ENCODE data around the gene SIMC1. TPM values are rescaled to one million over a fixed set of nuclear protein-coding genes. Genes with fewer than 3 reads are reported as not detected.

Gene SIMC1
- total and polyA plus RNA-seq, 2 experiments from 2014 or later: 3.5 to 8.6 TPM

- Histone ChIP-seq H3K9ac (no peak overlapping the region), H3K27me3 (replicated peaks; ENCODE audit: insufficient read depth) (no peaks in the 10 kb centered on the region), H4K20me1 (ENCODE audit: insufficient read depth) (no peaks in the 10 kb centered on the region), H3K9me3 (ENCODE audit: low read depth) (no peaks in the 10 kb centered on the region), H3K4me1 (ENCODE audit: insufficient read depth) (no peaks in the 10 kb centered on the region), H3K9me2 (ENCODE audit: insufficient read depth) (no peaks in the 10 kb centered on the region), H3F3A (ENCODE audit: insufficient read depth) (no peaks in the 10 kb centered on the region), H3K36me3 (ENCODE audit: low read depth) (peaks cover 24% of the 10 kb centered on the region; the same call in 1 of the 2 replicates), H3K4me2 (ENCODE audit: unreplicated experiment) (peak overlapping the region; percentile 91), H3K27ac (no peak overlapping the region), H3K79me2 (ENCODE audit: insufficient read depth) (peaks cover 69% of the 10 kb centered on the region), H2AFZ (no peak overlapping the region), H3K4me3 (peak overlapping the region; percentile 96; the same call in 1 of the 2 replicates)
- WGBS, 2 experiments (ENCODE audit: low coverage in 1 of 2, low lambda C conversion rate in 2 of 2, missing lambda C conversion rate in 2 of 2): 66 to 69% methylated on average over 4 of the region's 4 CpGs
- TF ChIP-seq EZH2 (IDR thresholded peaks at IDR 0.05; ENCODE audit: insufficient read depth, poor library complexity, severe bottlenecking) (no peak), EZH2phosphoT487 (IDR thresholded peaks at IDR 0.05; ENCODE audit: insufficient read depth, low read depth) (no peak)
- DNase-seq: peak; percentile 30
- in situ Hi-C loops (cut with MboI): no loop called here
Measured at GRCh38 chr5:176359658-176360057, 121.4 kb downstream of the SIMC1 start.

GRCh38 chr5:176360894-176361436 lies 122.7 kb downstream of the SIMC1 start:
- DNase-seq: peak; percentile 52
- Histone ChIP-seq H3K4me3 (peak overlapping the region; percentile 96), H3K79me2 (ENCODE audit: insufficient read depth) (peaks cover 56% of the 10 kb centered on the region), H4K20me1 (ENCODE audit: insufficient read depth) (no peaks in the 10 kb centered on the region), H3K36me3 (ENCODE audit: low read depth) (peaks cover 23% of the 10 kb centered on the region; the same call in 1 of the 2 replicates), H3K27me3 (replicated peaks; ENCODE audit: insufficient read depth) (no peaks in the 10 kb centered on the region), H3K9me2 (ENCODE audit: insufficient read depth) (no peaks in the 10 kb centered on the region), H3K9ac (peak overlapping the region; percentile 93), H3K4me2 (ENCODE audit: unreplicated experiment) (peak overlapping the region; percentile 91), H3K9me3 (ENCODE audit: low read depth) (no peaks in the 10 kb centered on the region), H3K27ac (peak overlapping the region; percentile 36; the same call in 1 of the 2 replicates), H2AFZ (peak overlapping the region; percentile 93), H3F3A (ENCODE audit: insufficient read depth) (no peaks in the 10 kb centered on the region), H3K4me1 (ENCODE audit: insufficient read depth) (no peaks in the 10 kb centered on the region)
- WGBS, 2 experiments (ENCODE audit: low coverage in 1 of 2, low lambda C conversion rate in 2 of 2, missing lambda C conversion rate in 2 of 2): 3% methylated on average over 27 of the region's 27 CpGs
- in situ Hi-C loops (cut with MboI): no loop called here
- TF ChIP-seq EZH2phosphoT487 (IDR thresholded peaks at IDR 0.05; ENCODE audit: insufficient read depth, low read depth) (no peak), EZH2 (IDR thresholded peaks at IDR 0.05; ENCODE audit: insufficient read depth, poor library complexity, severe bottlenecking) (no peak)

- WGBS, 2 experiments (ENCODE audit: low coverage in 1 of 2, low lambda C conversion rate in 2 of 2, missing lambda C conversion rate in 2 of 2): 2 to 3% methylated on average over 45 to 53 of the region's 56 CpGs
- peak; percentile 94 for DNase-seq
- H2AFZ ChIP-seq: peak within 1 kb of the TSS; percentile 93
- peak within 1 kb of the TSS; percentile 93 for H3K9ac ChIP-seq
- peaks cover 17% of the 10 kb centered on the region; the same call in 1 of the 2 replicates for H3K36me3 ChIP-seq (ENCODE audit: low read depth)
- no peaks in the 10 kb centered on the region for H4K20me1 ChIP-seq (ENCODE audit: insufficient read depth)
- in situ Hi-C loops (cut with MboI): no loop called here
- peak within 1 kb of the TSS; percentile 96 for H3K4me3 ChIP-seq
- no peaks in the 10 kb centered on the region for H3K4me1 ChIP-seq (ENCODE audit: insufficient read depth)
- H3K27me3 ChIP-seq (replicated peaks; ENCODE audit: insufficient read depth): no peaks in the 10 kb centered on the region
- peak within 1 kb of the TSS; percentile 91 for H3K4me2 ChIP-seq (ENCODE audit: unreplicated experiment)
- no peaks in the 10 kb centered on the region for H3F3A ChIP-seq (ENCODE audit: insufficient read depth)
- H3K79me2 ChIP-seq (ENCODE audit: insufficient read depth): peaks cover 54% of the 10 kb centered on the region
- peak within 1 kb of the TSS; percentile 36 for H3K27ac ChIP-seq
- no peaks in the 10 kb centered on the region for H3K9me2 ChIP-seq (ENCODE audit: insufficient read depth)
- H3K9me3 ChIP-seq (ENCODE audit: low read depth): no peaks in the 10 kb centered on the region
- TF ChIP-seq EZH2 (IDR thresholded peaks at IDR 0.05; ENCODE audit: insufficient read depth, poor library complexity, severe bottlenecking) (no peak), EZH2phosphoT487 (IDR thresholded peaks at IDR 0.05; ENCODE audit: insufficient read depth, low read depth) (no peak)
Measured at GRCh38 chr5:176361437-176362232, 123.4 kb downstream of the SIMC1 start, which contains the start of gene KIAA1191. KIAA1191 (minus strand) TSS chr5:176361764; CDS start chr5:176359508, 2,256 bp downstream.

- peaks cover 16% of the 10 kb centered on the region; the same call in 1 of the 2 replicates for H3K36me3 ChIP-seq (ENCODE audit: low read depth)
- H3K4me2 ChIP-seq (ENCODE audit: unreplicated experiment): peak overlapping the region; percentile 91
- peak overlapping the region; percentile 96 for H3K4me3 ChIP-seq
- H3K9ac ChIP-seq: peak overlapping the region; percentile 93
- no peaks in the 10 kb centered on the region for H3K27me3 ChIP-seq (replicated peaks; ENCODE audit: insufficient read depth)
- H4K20me1 ChIP-seq (ENCODE audit: insufficient read depth): no peaks in the 10 kb centered on the region
- H3K9me2 ChIP-seq (ENCODE audit: insufficient read depth): no peaks in the 10 kb centered on the region
- H3K4me1 ChIP-seq (ENCODE audit: insufficient read depth): no peaks in the 10 kb centered on the region
- TF ChIP-seq EZH2phosphoT487 (IDR thresholded peaks at IDR 0.05; ENCODE audit: insufficient read depth, low read depth) (no peak), EZH2 (IDR thresholded peaks at IDR 0.05; ENCODE audit: insufficient read depth, poor library complexity, severe bottlenecking) (no peak)
- H3F3A ChIP-seq (ENCODE audit: insufficient read depth): no peaks in the 10 kb centered on the region
- H3K27ac ChIP-seq: peak overlapping the region; percentile 2; the same call in 1 of the 2 replicates
- peak overlapping the region; percentile 93 for H2AFZ ChIP-seq
- peaks cover 54% of the 10 kb centered on the region for H3K79me2 ChIP-seq (ENCODE audit: insufficient read depth)
- no peak for DNase-seq
- in situ Hi-C loops (cut with MboI): no loop called here
- 84% methylated on average over 8 of the region's 8 CpGs for WGBS, 2 experiments (ENCODE audit: low coverage in 1 of 2, low lambda C conversion rate in 2 of 2, missing lambda C conversion rate in 2 of 2)
- H3K9me3 ChIP-seq (ENCODE audit: low read depth): no peaks in the 10 kb centered on the region
Measured at GRCh38 chr5:176362233-176362490, 123.9 kb downstream of the SIMC1 start.
